ENCODE results near the gene CPSF3.

DNA sequence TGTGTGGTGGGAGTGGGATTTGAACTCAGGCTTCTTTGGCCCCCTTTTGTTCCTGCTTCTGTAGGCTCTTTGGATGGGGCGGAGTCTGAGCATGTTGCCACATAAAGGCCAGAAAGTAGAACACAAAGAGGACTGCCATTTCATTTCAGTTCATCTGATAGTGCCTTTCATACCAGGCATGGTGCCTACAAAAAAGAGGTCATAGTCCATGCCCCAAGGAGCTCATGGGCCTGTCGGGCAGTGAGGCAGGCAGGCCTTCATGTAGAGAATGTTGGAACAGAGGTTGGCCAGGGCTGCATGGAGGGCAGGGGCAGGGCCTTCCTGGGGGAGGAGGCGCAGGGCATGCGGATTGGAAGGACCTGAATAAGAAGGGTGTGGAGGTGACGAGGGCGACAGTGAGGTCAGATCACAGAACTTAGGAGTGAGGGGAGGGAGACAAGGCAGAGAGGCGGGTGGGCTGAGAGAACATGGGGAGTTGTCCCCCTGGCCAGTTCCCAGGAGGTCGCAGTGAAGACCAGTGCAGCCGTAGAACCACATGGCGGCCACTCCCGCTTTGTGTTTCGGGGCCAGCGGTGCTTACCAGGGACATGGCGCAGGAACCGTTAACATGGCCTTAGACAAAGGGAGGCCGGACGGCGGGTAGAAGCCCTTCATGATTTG is 49.3 kb upstream of the CPSF3 start:
- no peak for TF ChIP-seq ZNF384 (IDR thresholded peaks at IDR 0.05)
- TF ChIP-seq, protein P1, sequence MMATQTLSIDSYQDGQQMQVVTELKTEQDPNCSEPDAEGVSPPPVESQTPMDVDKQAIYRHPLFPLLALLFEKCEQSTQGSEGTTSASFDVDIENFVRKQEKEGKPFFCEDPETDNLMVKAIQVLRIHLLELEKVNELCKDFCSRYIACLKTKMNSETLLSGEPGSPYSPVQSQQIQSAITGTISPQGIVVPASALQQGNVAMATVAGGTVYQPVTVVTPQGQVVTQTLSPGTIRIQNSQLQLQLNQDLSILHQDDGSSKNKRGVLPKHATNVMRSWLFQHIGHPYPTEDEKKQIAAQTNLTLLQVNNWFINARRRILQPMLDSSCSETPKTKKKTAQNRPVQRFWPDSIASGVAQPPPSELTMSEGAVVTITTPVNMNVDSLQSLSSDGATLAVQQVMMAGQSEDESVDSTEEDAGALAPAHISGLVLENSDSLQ (IDR thresholded peaks at IDR 0.05) = no peak
- TF ChIP-seq SUZ12 (IDR thresholded peaks at IDR 0.05) = no peak
- TF ChIP-seq TARDBP (IDR thresholded peaks at IDR 0.05) = no peak
- TF ChIP-seq SP1 (IDR thresholded peaks at IDR 0.05) = no peak
- TF ChIP-seq FOXM1 (IDR thresholded peaks at IDR 0.05; ENCODE audit: borderline replicate concordance) = no peak

Data from HEK293T (cell line).